Fibroblast of mammary gland (primary cell): ENCODE results near the gene MAGI2.
A peak's percentile ranks its signal among the peaks of the same experiment; 100 is the strongest.

Experiments
- DNase-seq: peaks from one replicate; pipeline ENCODE4 v3.0.0-alpha.2; 2010; ENCODE audit warnings: low read depth
- H3K4me3 ChIP-seq: 2 replicates; pipeline ENCODE4 v1.5.1; 2011; ENCODE audit warnings: low read depth, mild to moderate bottlenecking, low read length, moderate library complexity; ENCODE audit not compliant: control insufficient read depth
- TF ChIP-seq, protein P1 (sequence below): conservative IDR thresholded peaks from 2 replicates; pipeline ENCODE4 v1.5.1; 2011; ENCODE audit warnings: low read depth, low read length, inconsistent platforms; ENCODE audit not compliant: control insufficient read depth, insufficient read depth

Gene MAGI2

DNA sequence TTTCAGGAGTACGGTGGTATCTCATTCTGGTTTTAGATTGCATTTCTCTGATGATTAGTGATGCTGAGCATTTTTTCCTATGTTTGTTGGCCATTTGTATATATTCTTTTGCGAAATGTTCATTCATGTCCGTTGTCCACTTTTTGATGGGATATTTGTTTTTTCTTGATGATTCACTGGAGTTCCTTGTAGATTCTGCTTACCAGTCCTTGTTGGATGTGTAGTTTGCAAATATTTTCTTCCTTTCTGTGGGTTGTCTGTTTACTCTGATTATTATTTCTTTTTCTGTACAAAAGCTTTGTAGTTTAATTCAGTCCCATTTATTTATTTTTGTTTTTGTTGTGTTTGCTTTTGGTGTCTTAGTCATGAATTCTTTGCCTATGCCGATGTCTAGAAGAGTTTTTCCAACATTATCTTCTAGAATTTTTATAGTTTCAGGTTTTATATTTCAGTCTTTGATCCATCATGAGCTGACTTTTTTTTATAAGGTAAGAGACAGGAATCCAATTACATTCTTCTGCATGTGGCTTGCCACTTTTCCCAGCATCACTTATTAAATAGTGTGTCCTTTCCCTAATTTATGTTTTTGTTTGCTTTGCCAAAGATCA, 320.5 kb downstream of the MAGI2 start:
- TF ChIP-seq, protein P1, sequence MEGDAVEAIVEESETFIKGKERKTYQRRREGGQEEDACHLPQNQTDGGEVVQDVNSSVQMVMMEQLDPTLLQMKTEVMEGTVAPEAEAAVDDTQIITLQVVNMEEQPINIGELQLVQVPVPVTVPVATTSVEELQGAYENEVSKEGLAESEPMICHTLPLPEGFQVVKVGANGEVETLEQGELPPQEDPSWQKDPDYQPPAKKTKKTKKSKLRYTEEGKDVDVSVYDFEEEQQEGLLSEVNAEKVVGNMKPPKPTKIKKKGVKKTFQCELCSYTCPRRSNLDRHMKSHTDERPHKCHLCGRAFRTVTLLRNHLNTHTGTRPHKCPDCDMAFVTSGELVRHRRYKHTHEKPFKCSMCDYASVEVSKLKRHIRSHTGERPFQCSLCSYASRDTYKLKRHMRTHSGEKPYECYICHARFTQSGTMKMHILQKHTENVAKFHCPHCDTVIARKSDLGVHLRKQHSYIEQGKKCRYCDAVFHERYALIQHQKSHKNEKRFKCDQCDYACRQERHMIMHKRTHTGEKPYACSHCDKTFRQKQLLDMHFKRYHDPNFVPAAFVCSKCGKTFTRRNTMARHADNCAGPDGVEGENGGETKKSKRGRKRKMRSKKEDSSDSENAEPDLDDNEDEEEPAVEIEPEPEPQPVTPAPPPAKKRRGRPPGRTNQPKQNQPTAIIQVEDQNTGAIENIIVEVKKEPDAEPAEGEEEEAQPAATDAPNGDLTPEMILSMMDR, result no peak
- no peak for DNase-seq
- H3K4me3 ChIP-seq, result no peak overlapping the region

DNA sequence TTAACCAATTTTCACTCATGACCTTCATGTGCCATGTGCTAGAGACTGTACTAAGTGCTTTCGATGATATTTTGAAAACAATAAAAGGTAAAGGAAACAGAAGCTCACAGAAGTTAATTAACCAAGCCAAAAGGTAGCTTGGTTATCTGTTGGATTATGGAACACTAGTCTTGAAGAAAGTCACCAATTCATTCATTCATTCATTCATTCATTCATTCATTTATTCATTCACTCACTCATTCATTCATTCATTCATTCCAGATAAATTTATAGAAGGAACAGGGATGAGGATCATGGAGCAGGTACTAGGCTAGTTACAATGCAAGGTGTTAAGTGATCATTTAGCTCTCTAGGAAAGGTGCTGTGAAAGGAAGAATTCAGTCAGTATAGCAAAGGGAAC, 322.8 kb downstream of the MAGI2 start:
- no peak overlapping the region for H3K4me3 ChIP-seq
- TF ChIP-seq, protein P1, result no peak
- no peak for DNase-seq

GRCh38 chr7:79124331-79124730, 329.1 kb downstream of the MAGI2 start:
- TF ChIP-seq, protein P1, result no peak
- no peak for DNase-seq
- H3K4me3 ChIP-seq, result no peak overlapping the region

- no peak for DNase-seq
- TF ChIP-seq, protein P1, result no peak
- no peak overlapping the region for H3K4me3 ChIP-seq
These were observed 335.3 kb downstream of the MAGI2 start for GRCh38 chr7:79118143-79118542.

GRCh38 chr7:79096361-79096805, 357.1 kb downstream of the MAGI2 start:
- peak; percentile 25 for DNase-seq

GRCh38 chr7:79093421-79093820, 360.0 kb downstream of the MAGI2 start:
- no peak for DNase-seq
- H3K4me3 ChIP-seq, result no peak overlapping the region
- TF ChIP-seq, protein P1, result no peak

More at GRCh38 chr7:79096361-79096805, 357.1 kb downstream of the MAGI2 start:
- no peak overlapping the region for H3K4me3 ChIP-seq
- TF ChIP-seq, protein P1, result no peak
